Dermis blood vessel endothelial cell (primary cell): ENCODE results near the gene NEDD4. TPM values are rescaled to one million over a fixed set of nuclear protein-coding genes. Genes with fewer than 3 reads are reported as not detected.
"Not testable (repeated sequence)": the region's sequence is repeated elsewhere in the genome, so short reads cannot be mapped to it uniquely, and the experiment has no call there.

ENCODE experiments used
- DNase-seq: peaks from one replicate; pipeline ENCODE4 v3.0.0; 2010
- total RNA-seq: library from RNA; depleted of rRNA; stranded (reverse); fragments of >200 nt; gene quantifications from 2 replicates; pipeline ENCODE4 v1.2.3, GENCODE V29; 2014

NEDD4 gene
- 47.1 and 55.0 TPM in 2 replicates for total RNA-seq

GRCh38 chr15:55993111-55993803 lies at the start of gene NEDD4:
Gene NEDD4, minus strand, starts transcription at chr15:55993612. Its CDS starts 57 bp downstream, at chr15:55993555.
- DNase-seq = peak; percentile 91

- DNase-seq = no peak
Observed at GRCh38 chr15:56042498-56042897, 49.1 kb upstream of the NEDD4 start.

GRCh38 chr15:56042031-56042430 lies 48.6 kb upstream of the NEDD4 start:
- DNase-seq = no peak

- DNase-seq = peak; percentile 97
Observed at GRCh38 chr15:56040081-56041035, 46.9 kb upstream of the NEDD4 start.

- DNase-seq = no peak
Observed at GRCh38 chr15:56038707-56039106, 45.3 kb upstream of the NEDD4 start.

GRCh38 chr15:56038015-56038414 lies 44.6 kb upstream of the NEDD4 start:
- no peak for DNase-seq

- DNase-seq = no peak
Observed at GRCh38 chr15:56036546-56037067, 43.2 kb upstream of the NEDD4 start.

GRCh38 chr15:56035166-56035565 lies 41.8 kb upstream of the NEDD4 start:
- no peak for DNase-seq

- DNase-seq = no peak
Observed at GRCh38 chr15:56034514-56034913, 41.1 kb upstream of the NEDD4 start.

GRCh38 chr15:56032373-56032772 lies 39.0 kb upstream of the NEDD4 start:
- no peak for DNase-seq

- no peak for DNase-seq
Observed at GRCh38 chr15:56031836-56032235, 38.4 kb upstream of the NEDD4 start.

GRCh38 chr15:56031402-56031801 lies 38.0 kb upstream of the NEDD4 start:
- DNase-seq = no peak

GRCh38 chr15:56028430-56028829 lies 35.0 kb upstream of the NEDD4 start:
- no peak for DNase-seq

GRCh38 chr15:56023160-56023559 lies 29.7 kb upstream of the NEDD4 start:
- not testable (repeated sequence) for DNase-seq

- no peak for DNase-seq
Observed at GRCh38 chr15:56019819-56020486, 26.5 kb upstream of the NEDD4 start.

- no peak for DNase-seq
Observed at GRCh38 chr15:56019060-56019793, 25.8 kb upstream of the NEDD4 start.

- no peak for DNase-seq
Observed at GRCh38 chr15:56017920-56018319, 24.5 kb upstream of the NEDD4 start.

- no peak for DNase-seq
Observed at GRCh38 chr15:56017511-56017910, 24.1 kb upstream of the NEDD4 start.

GRCh38 chr15:56016281-56016680 lies 22.9 kb upstream of the NEDD4 start:
- DNase-seq = no peak

- no peak for DNase-seq
Observed at GRCh38 chr15:56014677-56015076, 21.3 kb upstream of the NEDD4 start.

GRCh38 chr15:56007053-56007452 lies 13.6 kb upstream of the NEDD4 start:
- peak; percentile 32 for DNase-seq

- not testable (repeated sequence) for DNase-seq
Observed at GRCh38 chr15:56006371-56006770, 13.0 kb upstream of the NEDD4 start.
